HEK293T (cell line): ENCODE data around the gene SBNO1.
"Not testable (repeated sequence)": the region's sequence is repeated elsewhere in the genome, so short reads cannot be mapped to it uniquely, and the experiment has no call there.

Experiments
- CTCF ChIA-PET: fragments of 350-600 bp; formaldehyde crosslinking; extraction: SDS; loops from one replicate; lab custom pipeline; 2021; ENCODE audit warnings: antibody characterized with exemption, inconsistent platforms; lab: Yijun Ruan, JAX
- POLR2A ChIA-PET: fragments of 350-600 bp; formaldehyde crosslinking; extraction: SDS; loops from one replicate; lab custom pipeline; 2020; ENCODE audit warnings: antibody characterized with exemption, inconsistent platforms; lab: Yijun Ruan, JAX
- DNase-seq: peaks from one replicate; pipeline ENCODE4 v3.0.0; 2012; ENCODE audit warnings: mixed read lengths; ENCODE audit errors: extremely low spot score
- ARNT ChIP-seq: fragments of 450-650 bp; IDR thresholded peaks from 2 replicates; pipeline ENCODE4 v1.6.1; 2017; ENCODE audit warnings: mild to moderate bottlenecking
- BHLHE40 ChIP-seq: fragments of 450-650 bp; IDR thresholded peaks from 2 replicates; pipeline ENCODE4 v1.6.1; 2016; ENCODE audit warnings: mild to moderate bottlenecking, moderate library complexity, borderline replicate concordance
- CTBP1 ChIP-seq: fragments of 450-650 bp; IDR thresholded peaks from 2 replicates; pipeline ENCODE4 v1.6.1; 2016; ENCODE audit warnings: borderline replicate concordance
- ELF4 ChIP-seq: fragments of 450-650 bp; IDR thresholded peaks from 2 replicates; pipeline ENCODE4 v1.6.1; 2017; ENCODE audit warnings: antibody characterized with exemption
- FOXA1 ChIP-seq: fragments of 450-650 bp; IDR thresholded peaks from 2 replicates; pipeline ENCODE4 v1.6.1; 2016; ENCODE audit warnings: mild to moderate bottlenecking
- FOXK2 ChIP-seq: fragments of 450-650 bp; IDR thresholded peaks from 2 replicates; pipeline ENCODE4 v1.6.1; 2016; ENCODE audit warnings: mild to moderate bottlenecking
- FOXM1 ChIP-seq: fragments of 450-650 bp; IDR thresholded peaks from 2 replicates; pipeline ENCODE4 v1.6.1; 2017; ENCODE audit warnings: mild to moderate bottlenecking, borderline replicate concordance
- HDGF ChIP-seq: fragments of 450-650 bp; IDR thresholded peaks from 2 replicates; pipeline ENCODE4 v1.6.1; 2017; ENCODE audit warnings: antibody characterized with exemption, borderline replicate concordance
- L3MBTL2 ChIP-seq: fragments of 450-650 bp; conservative IDR thresholded peaks from 2 replicates; pipeline ENCODE4 v1.6.1; 2016; ENCODE audit warnings: mild to moderate bottlenecking
- LEF1 ChIP-seq: fragments of 450-650 bp; IDR thresholded peaks from 2 replicates; pipeline ENCODE4 v1.6.1; 2017; ENCODE audit warnings: mild to moderate bottlenecking, borderline replicate concordance
- NFRKB ChIP-seq: fragments of 450-650 bp; IDR thresholded peaks from 2 replicates; pipeline ENCODE4 v1.6.1; 2016; ENCODE audit warnings: mild to moderate bottlenecking, moderate library complexity
- PKNOX1 ChIP-seq: fragments of 450-650 bp; IDR thresholded peaks from 2 replicates; pipeline ENCODE4 v1.6.1; 2016
- SP1 ChIP-seq: fragments of 450-650 bp; IDR thresholded peaks from 2 replicates; pipeline ENCODE4 v1.6.1; 2017
- SUZ12 ChIP-seq: fragments of 450-650 bp; IDR thresholded peaks from 2 replicates; pipeline ENCODE4 v1.6.1; 2016; ENCODE audit warnings: mild to moderate bottlenecking
- TARDBP ChIP-seq: fragments of 450-650 bp; IDR thresholded peaks from 2 replicates; pipeline ENCODE4 v1.6.1; 2016
- ZNF384 ChIP-seq: fragments of 450-650 bp; IDR thresholded peaks from 2 replicates; pipeline ENCODE4 v1.6.1; 2016

Gene SBNO1

DNA sequence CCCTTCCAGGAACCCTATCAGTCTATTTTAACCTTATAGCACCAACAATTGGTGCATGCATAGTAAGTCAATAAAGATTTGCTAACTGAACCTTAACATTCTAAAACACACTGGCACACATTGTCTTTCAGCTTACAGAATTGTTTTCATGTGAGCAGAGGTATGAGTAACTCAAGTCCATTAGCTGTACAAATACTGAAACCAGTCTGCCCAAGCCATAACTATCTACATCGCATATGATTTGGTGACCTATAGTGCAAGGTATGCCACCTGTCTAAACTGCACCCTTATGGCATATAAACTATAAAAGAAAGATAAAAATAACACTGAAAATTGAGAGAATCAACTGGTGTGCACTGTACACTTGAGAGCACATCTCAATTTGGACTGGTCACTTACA is 34.8 kb downstream of the SBNO1 start:
- CTCF ChIA-PET: no interaction called here
- DNase-seq: no peak
- TF ChIP-seq NFRKB: no peak
- TF ChIP-seq BHLHE40: no peak
- no peak for TF ChIP-seq ELF4
- TF ChIP-seq ARNT: no peak
- no peak for TF ChIP-seq FOXK2
- no peak for TF ChIP-seq PKNOX1
- no peak for TF ChIP-seq FOXM1
- no peak for TF ChIP-seq LEF1
- TF ChIP-seq SUZ12: no peak
- no peak for TF ChIP-seq CTBP1
- no peak for TF ChIP-seq TARDBP
- TF ChIP-seq L3MBTL2: no peak
- TF ChIP-seq HDGF: no peak
- no peak for TF ChIP-seq SP1
- TF ChIP-seq ZNF384: no peak
- no peak for TF ChIP-seq FOXA1
- POLR2A ChIA-PET: no interaction called here

GRCh38 chr12:123319826-123320225 is 44.8 kb downstream of the SBNO1 start:
- ChIA-PET POLR2A (no interaction called here), CTCF (no interaction called here)
- no peak for DNase-seq
- no peak for TF ChIP-seq PKNOX1

GRCh38 chr12:123319273-123319672 is 45.4 kb downstream of the SBNO1 start:
- DNase-seq: no peak
- TF ChIP-seq ARNT: no peak
- TF ChIP-seq FOXA1: no peak
- TF ChIP-seq ZNF384: no peak
- TF ChIP-seq L3MBTL2: no peak
- TF ChIP-seq ELF4: no peak
- no peak for TF ChIP-seq SUZ12
- TF ChIP-seq SP1: no peak
- no peak for TF ChIP-seq TARDBP
- no peak for TF ChIP-seq HDGF
- TF ChIP-seq PKNOX1: no peak
- ChIA-PET CTCF (no interaction called here), POLR2A (no interaction called here)

- POLR2A ChIA-PET: interaction anchor here (0.7 to 0.9 kb wide), 2 partner anchors 45 to 271 kb away, joined by 3 read pairs; partner anchors contain the start of gene TMED2
- DNase-seq, CTCF ChIA-PET: not testable (repeated sequence)
Observed at GRCh38 chr12:123313046-123313445, 51.6 kb downstream of the SBNO1 start.

DNA sequence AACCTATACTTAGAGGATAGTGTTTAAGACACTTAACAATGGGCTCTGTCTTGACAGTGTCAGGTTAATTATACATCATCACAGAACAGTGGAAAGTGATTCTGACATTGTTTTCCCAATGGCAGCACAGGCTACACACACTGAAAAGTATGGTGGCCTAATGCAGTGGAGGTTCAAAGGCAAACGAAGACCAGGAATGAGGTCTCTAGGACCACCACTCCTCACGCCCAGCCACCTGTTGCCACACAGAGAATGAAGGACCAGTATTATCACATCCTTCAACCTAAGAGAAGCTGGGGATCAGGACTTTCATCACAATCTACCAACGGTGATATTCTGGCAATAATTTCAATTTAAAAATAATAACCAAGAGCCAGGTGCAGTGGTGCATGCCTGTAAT is 58.4 kb downstream of the SBNO1 start:
- no peak for DNase-seq
- POLR2A ChIA-PET: no interaction called here

DNA sequence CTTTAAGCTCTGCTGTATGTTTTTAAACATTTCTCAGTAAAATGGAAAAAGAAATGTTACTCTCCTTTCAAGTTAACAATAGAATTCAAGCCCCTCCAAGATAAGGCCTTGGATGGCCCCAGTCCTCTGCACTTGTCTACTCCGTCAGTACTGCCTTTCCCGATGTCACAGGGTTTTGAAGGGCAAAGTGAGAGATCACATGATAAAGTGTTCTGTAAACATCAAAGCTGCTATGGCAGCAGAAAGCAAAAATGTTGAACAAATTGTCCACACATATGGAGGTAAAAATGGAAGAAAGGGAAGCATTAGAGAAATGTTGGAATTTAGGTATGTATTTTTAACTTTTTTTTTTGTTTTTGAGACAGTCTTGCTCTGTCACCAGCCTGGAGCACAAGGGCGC is 59.5 kb downstream of the SBNO1 start:
- no peak for DNase-seq
- TF ChIP-seq TARDBP: no peak
- TF ChIP-seq SUZ12: no peak
- no peak for TF ChIP-seq PKNOX1
- TF ChIP-seq HDGF: no peak
- TF ChIP-seq L3MBTL2: no peak
- no peak for TF ChIP-seq ELF4
- no peak for TF ChIP-seq ZNF384
- no peak for TF ChIP-seq FOXA1
- no peak for TF ChIP-seq FOXM1
- no peak for TF ChIP-seq LEF1
- no peak for TF ChIP-seq FOXK2
- no peak for TF ChIP-seq NFRKB
- TF ChIP-seq ARNT: no peak
- TF ChIP-seq CTBP1: no peak
- TF ChIP-seq SP1: no peak
- TF ChIP-seq BHLHE40: no peak
- ChIA-PET CTCF (no interaction called here), POLR2A (interaction anchor here (1.2 kb wide), 1 partner anchor 60 kb away, joined by 3 read pairs; no protein-coding TSS in a partner anchor)

More for the DNA sequence above, 58.4 kb downstream of the SBNO1 start:
- CTCF ChIA-PET: no interaction called here
- TF ChIP-seq BHLHE40: no peak
- TF ChIP-seq SUZ12: no peak
- TF ChIP-seq NFRKB: no peak
- TF ChIP-seq HDGF: no peak
- TF ChIP-seq FOXM1: no peak
- no peak for TF ChIP-seq TARDBP
- no peak for TF ChIP-seq LEF1
- no peak for TF ChIP-seq SP1
- TF ChIP-seq L3MBTL2: no peak
- TF ChIP-seq CTBP1: no peak
- TF ChIP-seq PKNOX1: no peak
